ENCODE results near the gene PTPRS. TPM values are rescaled to one million over a fixed set of nuclear protein-coding genes. Genes with fewer than 3 reads are reported as not detected.
A peak's percentile ranks its signal among the peaks of the same experiment; 100 is the strongest.

PTPRS gene
- total and polyA plus RNA-seq, 2 of the 13 experiments (the other 11 are each of a cell fraction or from before 2014, with no cell fraction given), result 32.7 to 43.9 TPM

- TF ChIP-seq ADNP (CRISPR knock-in tag; IDR thresholded peaks at IDR 0.05) (0 out of 2 replicates have a peak, but pooled peaks have one; percentile 21), ZNF546 (CRISPR knock-in tag; conservative IDR thresholded peaks at IDR 0.05) (no peak), ZFX (CRISPR knock-in tag; IDR thresholded peaks at IDR 0.05; ENCODE audit: low read depth) (peak; percentile 32; the same call in 1 of the 2 replicates), GFI1 (CRISPR knock-in tag; IDR thresholded peaks at IDR 0.05; ENCODE audit: borderline replicate concordance) (no peak), UBTF (CRISPR knock-in tag; IDR thresholded peaks at IDR 0.05) (no peak), ERF (CRISPR knock-in tag; IDR thresholded peaks at IDR 0.05) (peak; percentile 56; the same call in 1 of the 2 replicates), E2F5 (CRISPR knock-in tag; conservative IDR thresholded peaks at IDR 0.05) (no peak), FOXO1 (CRISPR knock-in tag; IDR thresholded peaks at IDR 0.05) (peak; percentile 62; the same call in 1 of the 2 replicates), ARNT (IDR thresholded peaks at IDR 0.05) (no peak), ZNF441 (CRISPR knock-in tag; IDR thresholded peaks at IDR 0.05; ENCODE audit: borderline replicate concordance) (peak; percentile 56; the same call in 1 of the 2 replicates), RFX1 (IDR thresholded peaks at IDR 0.05) (no peak), THAP11 (CRISPR knock-in tag; IDR thresholded peaks at IDR 0.05) (peak; percentile 38; the same call in 1 of the 2 replicates), REL (CRISPR knock-in tag; conservative IDR thresholded peaks at IDR 0.05) (no peak), ZNF878 (CRISPR knock-in tag; IDR thresholded peaks at IDR 0.05) (peak; percentile 69), TARDBP (CRISPR knock-in tag; IDR thresholded peaks at IDR 0.05) (peak; percentile 59; the same call in 1 of the 2 replicates), ZC3H13 (CRISPR knock-in tag; IDR thresholded peaks at IDR 0.05) (no peak), HDAC2 (CRISPR knock-in tag; IDR thresholded peaks at IDR 0.05) (peak; percentile 50; the same call in 1 of the 2 replicates), SP2 (CRISPR knock-in tag; IDR thresholded peaks at IDR 0.05) (no peak), ZNF530 (CRISPR knock-in tag; IDR thresholded peaks at IDR 0.05; ENCODE audit: low read depth) (no peak), ARID5B (CRISPR knock-in tag; IDR thresholded peaks at IDR 0.05) (peak; percentile 52), ELF3 (CRISPR knock-in tag; IDR thresholded peaks at IDR 0.05) (0 out of 2 replicates have a peak, but pooled peaks have one; percentile 21), CBX2 (IDR thresholded peaks at IDR 0.05; ENCODE audit: low read depth, low read length) (no peak), CBX2 (CRISPR knock-in tag; IDR thresholded peaks at IDR 0.05; ENCODE audit: low read depth) (no peak), HDAC1 (CRISPR knock-in tag; IDR thresholded peaks at IDR 0.05) (peak; percentile 57; the same call in 1 of the 2 replicates), TP53 (CRISPR knock-in tag; conservative IDR thresholded peaks at IDR 0.05) (no peak), ZNF709 (CRISPR knock-in tag; IDR thresholded peaks at IDR 0.05) (no peak), ZSCAN29 (CRISPR knock-in tag; conservative IDR thresholded peaks at IDR 0.05) (0 out of 2 replicates have a peak, but pooled peaks have one; percentile 28)
These were observed 3.2 kb upstream of the PTPRS start (continued) for GRCh38 chr19:5343848-5344247.

Data from HepG2 (cell line).